ENCODE measurements around the gene ATP5ME. TPM values are rescaled to one million over a fixed set of nuclear protein-coding genes. Genes with fewer than 3 reads are reported as not detected.
"Not testable (repeated sequence)": the region's sequence is repeated elsewhere in the genome, so short reads cannot be mapped to it uniquely, and the experiment has no call there.

ATP5ME gene
- total RNA-seq, 1 donor = 39.3 TPM

GRCh38 chr4:650461-650860, 23.6 kb downstream of the ATP5ME start:
- H3K27me3 ChIP-seq (ENCODE audit: insufficient read depth, low read length) = no peaks in the 10 kb centered on the region
- H3K4me3 ChIP-seq (ENCODE audit: low read length) = no peak overlapping the region
- no peaks in the 10 kb centered on the region for H3K9me3 ChIP-seq (ENCODE audit: low read depth, low read length)
- no peaks in the 10 kb centered on the region for H3K4me1 ChIP-seq (ENCODE audit: insufficient read depth, low read length)

- H3K9me3 ChIP-seq (ENCODE audit: low read depth, low read length) = no peaks in the 10 kb centered on the region
- no peaks in the 10 kb centered on the region for H3K27me3 ChIP-seq (ENCODE audit: insufficient read depth, low read length)
- no peaks in the 10 kb centered on the region for H3K4me1 ChIP-seq (ENCODE audit: insufficient read depth, low read length)
- no peak overlapping the region for H3K4me3 ChIP-seq (ENCODE audit: low read length)
Observed at GRCh38 chr4:649751-650310, 24.2 kb downstream of the ATP5ME start.

- no peak overlapping the region for H3K4me3 ChIP-seq (ENCODE audit: low read length)
Observed at GRCh38 chr4:649293-649625, 24.8 kb downstream of the ATP5ME start.

GRCh38 chr4:648579-649292, 25.3 kb downstream of the ATP5ME start:
- Histone ChIP-seq H3K27me3 (ENCODE audit: insufficient read depth, low read length) (no peaks in the 10 kb centered on the region), H3K9me3 (ENCODE audit: low read depth, low read length) (no peaks in the 10 kb centered on the region), H3K4me1 (ENCODE audit: insufficient read depth, low read length) (no peaks in the 10 kb centered on the region), H3K4me3 (ENCODE audit: low read length) (no peak overlapping the region)

More at GRCh38 chr4:649293-649625, 24.8 kb downstream of the ATP5ME start:
- H3K9me3 ChIP-seq (ENCODE audit: low read depth, low read length) = no peaks in the 10 kb centered on the region
- H3K4me1 ChIP-seq (ENCODE audit: insufficient read depth, low read length) = no peaks in the 10 kb centered on the region
- no peaks in the 10 kb centered on the region for H3K27me3 ChIP-seq (ENCODE audit: insufficient read depth, low read length)

- no peak overlapping the region for H3K4me3 ChIP-seq (ENCODE audit: low read length)
- H3K27me3 ChIP-seq (ENCODE audit: insufficient read depth, low read length) = no peaks in the 10 kb centered on the region
- no peaks in the 10 kb centered on the region for H3K9me3 ChIP-seq (ENCODE audit: low read depth, low read length)
- no peaks in the 10 kb centered on the region for H3K4me1 ChIP-seq (ENCODE audit: insufficient read depth, low read length)
Observed at GRCh38 chr4:647481-647880, 26.6 kb downstream of the ATP5ME start.

- no peak overlapping the region for H3K4me3 ChIP-seq (ENCODE audit: low read length)
- no peaks in the 10 kb centered on the region for H3K9me3 ChIP-seq (ENCODE audit: low read depth, low read length)
- no peaks in the 10 kb centered on the region for H3K27me3 ChIP-seq (ENCODE audit: insufficient read depth, low read length)
- no peaks in the 10 kb centered on the region for H3K4me1 ChIP-seq (ENCODE audit: insufficient read depth, low read length)
Observed at GRCh38 chr4:646460-646859, 27.6 kb downstream of the ATP5ME start.

- not testable (repeated sequence) for H3K27me3 ChIP-seq (ENCODE audit: insufficient read depth, low read length); H3K4me3 ChIP-seq (ENCODE audit: low read length); H3K9me3 ChIP-seq (ENCODE audit: low read depth, low read length); H3K4me1 ChIP-seq (ENCODE audit: insufficient read depth, low read length)
Observed at GRCh38 chr4:642366-642765, 31.7 kb downstream of the ATP5ME start.

- H3K4me1 ChIP-seq (ENCODE audit: insufficient read depth, low read length) = no peaks in the 10 kb centered on the region
- no peak overlapping the region for H3K4me3 ChIP-seq (ENCODE audit: low read length)
- H3K9me3 ChIP-seq (ENCODE audit: low read depth, low read length) = no peaks in the 10 kb centered on the region
- no peaks in the 10 kb centered on the region for H3K27me3 ChIP-seq (ENCODE audit: insufficient read depth, low read length)
Observed at GRCh38 chr4:637536-638280, 36.4 kb downstream of the ATP5ME start.

- no peaks in the 10 kb centered on the region for H3K27me3 ChIP-seq (ENCODE audit: insufficient read depth, low read length)
- H3K4me3 ChIP-seq (ENCODE audit: low read length) = no peak overlapping the region
- H3K4me1 ChIP-seq (ENCODE audit: insufficient read depth, low read length) = no peaks in the 10 kb centered on the region
- no peaks in the 10 kb centered on the region for H3K9me3 ChIP-seq (ENCODE audit: low read depth, low read length)
Observed at GRCh38 chr4:636628-637159, 37.4 kb downstream of the ATP5ME start.

GRCh38 chr4:635851-636627, 38.0 kb downstream of the ATP5ME start:
- no peaks in the 10 kb centered on the region for H3K9me3 ChIP-seq (ENCODE audit: low read depth, low read length)
- no peaks in the 10 kb centered on the region for H3K27me3 ChIP-seq (ENCODE audit: insufficient read depth, low read length)
- no peak overlapping the region for H3K4me3 ChIP-seq (ENCODE audit: low read length)
- H3K4me1 ChIP-seq (ENCODE audit: insufficient read depth, low read length) = no peaks in the 10 kb centered on the region

- H3K4me1 ChIP-seq (ENCODE audit: insufficient read depth, low read length); H3K9me3 ChIP-seq (ENCODE audit: low read depth, low read length); H3K4me3 ChIP-seq (ENCODE audit: low read length); H3K27me3 ChIP-seq (ENCODE audit: insufficient read depth, low read length): not testable (repeated sequence)
Observed at GRCh38 chr4:635066-635835, 38.8 kb downstream of the ATP5ME start.

- H3K27me3 ChIP-seq (ENCODE audit: insufficient read depth, low read length) = no peaks in the 10 kb centered on the region
- H3K4me3 ChIP-seq (ENCODE audit: low read length) = no peak overlapping the region
- H3K4me1 ChIP-seq (ENCODE audit: insufficient read depth, low read length) = no peaks in the 10 kb centered on the region
- H3K9me3 ChIP-seq (ENCODE audit: low read depth, low read length) = no peaks in the 10 kb centered on the region
Observed at GRCh38 chr4:634599-634985, 39.5 kb downstream of the ATP5ME start.

GRCh38 chr4:633976-634598, 40.0 kb downstream of the ATP5ME start:
- no peaks in the 10 kb centered on the region for H3K4me1 ChIP-seq (ENCODE audit: insufficient read depth, low read length)
- no peaks in the 10 kb centered on the region for H3K9me3 ChIP-seq (ENCODE audit: low read depth, low read length)
- no peak overlapping the region for H3K4me3 ChIP-seq (ENCODE audit: low read length)
- H3K27me3 ChIP-seq (ENCODE audit: insufficient read depth, low read length) = no peaks in the 10 kb centered on the region

- Histone ChIP-seq H3K4me1 (ENCODE audit: insufficient read depth, low read length) (no peaks in the 10 kb centered on the region), H3K4me3 (ENCODE audit: low read length) (no peak overlapping the region), H3K9me3 (ENCODE audit: low read depth, low read length) (no peaks in the 10 kb centered on the region)
Observed at GRCh38 chr4:633406-633805, 40.7 kb downstream of the ATP5ME start.

More at GRCh38 chr4:633406-633805, 40.7 kb downstream of the ATP5ME start:
- no peaks in the 10 kb centered on the region for H3K27me3 ChIP-seq (ENCODE audit: insufficient read depth, low read length)
